HG03442 (cell line): ENCODE data around the gene CD320.
"Not testable (repeated sequence)": the region's sequence is repeated elsewhere in the genome, so short reads cannot be mapped to it uniquely, and the experiment has no call there.

ENCODE experiments used
- ATAC-seq: cut with Tn5 transposase; IDR thresholded peaks from one replicate; pipeline ENCODE4 v1.9.1; 2021; ENCODE audit warnings: mild to moderate bottlenecking, moderate library complexity; ENCODE audit not compliant: unreplicated experiment

Gene CD320

DNA sequence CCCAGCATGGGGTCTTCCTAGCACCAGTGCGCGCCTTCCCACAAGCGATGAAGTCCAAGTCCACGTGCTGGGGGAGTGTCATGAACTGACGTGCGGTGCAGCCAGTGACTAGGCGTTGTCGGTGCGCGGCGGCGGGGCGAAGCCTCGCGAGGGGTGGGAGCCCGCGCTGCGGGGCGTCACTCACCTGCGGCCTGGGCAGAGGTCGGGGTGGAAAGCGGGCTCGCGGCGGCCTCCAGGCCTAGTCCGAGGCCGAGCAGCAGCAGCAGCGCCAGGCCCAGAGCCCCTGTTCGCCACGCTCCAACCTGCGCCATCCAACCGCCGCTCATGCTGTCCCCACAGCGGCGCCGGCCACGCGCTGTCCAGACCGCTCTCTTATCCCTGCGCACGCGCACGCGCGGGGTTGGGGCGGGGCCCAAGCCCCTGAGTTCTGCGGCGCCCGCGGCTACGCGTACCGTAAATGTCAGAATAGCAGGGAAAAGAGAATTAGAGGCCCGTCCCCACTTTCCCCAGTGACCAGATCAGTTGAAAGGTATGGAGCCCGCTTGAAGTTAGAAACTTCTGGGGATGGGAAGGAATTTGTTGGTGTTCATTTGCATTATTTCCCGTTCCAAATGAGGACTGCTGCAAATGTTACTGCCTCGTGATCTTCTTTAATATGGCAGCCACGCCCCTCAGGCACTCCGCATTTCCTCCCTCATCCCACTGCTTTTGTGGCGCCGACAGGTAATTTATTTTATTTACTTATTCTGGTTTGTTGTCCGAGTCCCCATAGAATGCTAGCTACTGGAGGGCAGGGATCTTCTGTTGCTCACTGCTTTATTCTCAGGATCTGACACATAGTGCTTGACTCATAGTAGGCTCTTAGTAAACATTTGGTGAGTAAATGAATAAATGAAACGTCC, at the start of gene CD320:
CD320 (minus strand) TSS at position 394 of the 902 bp plus-strand sequence; CDS start at position 326, 68 bp downstream.
- peak; percentile 73 for ATAC-seq

DNA sequence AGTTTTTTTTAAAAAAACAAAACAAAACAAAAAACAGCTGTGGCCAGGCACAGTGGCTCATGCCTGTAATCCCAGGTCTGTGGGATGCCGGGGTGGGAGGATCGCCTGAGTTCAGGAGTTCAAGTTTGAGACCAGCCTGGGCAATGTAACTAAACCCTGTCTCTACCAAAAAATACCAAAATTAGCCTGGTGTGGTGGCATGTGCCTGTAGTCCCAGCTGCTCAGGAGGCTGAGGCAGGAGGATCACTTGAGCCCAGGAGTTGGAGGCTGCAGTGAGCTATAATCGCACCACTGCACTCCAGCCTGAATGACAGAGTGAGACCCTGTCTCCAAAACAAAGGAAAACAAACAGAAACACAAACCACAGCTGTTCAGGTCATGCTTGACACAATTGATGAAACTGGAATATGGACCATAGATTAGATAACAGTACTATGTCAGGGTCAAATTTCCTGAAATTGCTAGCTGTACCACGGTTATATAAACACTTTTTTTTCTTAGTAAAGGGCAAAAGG, 48.9 kb upstream of the CD320 start:
- ATAC-seq, result no peak

DNA sequence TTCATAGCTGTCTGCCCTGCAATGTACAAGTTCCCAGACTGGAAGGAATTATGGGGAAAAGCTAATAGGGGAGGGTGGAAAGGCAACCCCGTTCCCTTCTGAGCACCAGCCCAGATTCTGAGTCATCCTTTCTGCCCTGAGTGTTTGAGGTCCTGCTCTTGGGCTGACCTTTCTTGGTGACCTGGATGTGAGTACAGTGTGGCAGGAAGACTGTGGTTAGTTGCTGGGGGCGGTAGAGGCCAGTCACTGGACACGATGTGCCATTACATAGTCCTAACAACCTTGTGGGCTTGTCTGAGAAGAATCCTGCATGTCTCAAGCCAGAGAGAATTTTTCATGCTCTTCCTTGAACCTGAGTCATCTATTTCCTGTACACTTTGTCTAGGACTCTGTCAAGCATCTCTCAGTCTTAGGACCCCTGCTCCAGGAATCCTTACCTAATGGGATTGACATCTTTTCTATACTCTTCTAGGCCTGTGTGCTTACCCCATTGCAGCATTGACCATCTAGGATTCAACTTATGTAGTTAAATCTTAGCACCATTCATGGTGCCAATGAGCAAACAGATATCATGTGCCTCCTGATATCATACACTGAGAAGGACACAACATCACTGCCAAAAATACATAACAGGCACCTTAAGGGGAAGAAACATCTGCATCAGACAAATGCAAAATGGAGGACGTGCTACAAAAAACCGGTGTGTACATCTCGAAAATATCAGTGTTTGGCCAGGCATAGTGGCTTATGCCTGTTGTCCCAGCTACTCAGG, 47.7 kb upstream of the CD320 start:
- ATAC-seq, result no peak

DNA sequence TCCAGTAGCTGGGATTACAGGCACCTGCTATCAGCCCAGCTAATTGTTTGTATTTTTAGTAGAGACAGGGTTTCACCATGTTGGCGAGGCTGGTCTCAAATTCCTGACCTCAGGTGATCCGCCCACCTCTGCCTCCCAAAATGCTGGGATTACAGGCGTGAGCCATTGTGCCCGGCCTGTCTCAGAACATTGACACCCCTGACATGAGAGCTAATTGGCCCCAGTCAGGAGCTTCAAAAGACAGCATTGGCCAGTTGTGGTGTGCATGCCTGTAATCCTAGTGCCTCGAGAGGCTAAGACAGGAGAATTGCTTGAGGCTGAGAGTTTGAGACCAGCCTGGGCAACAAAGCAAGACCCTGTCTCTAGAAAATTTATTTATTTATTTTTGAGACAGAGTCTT, 44.7 kb upstream of the CD320 start:
- not testable (repeated sequence) for ATAC-seq

DNA sequence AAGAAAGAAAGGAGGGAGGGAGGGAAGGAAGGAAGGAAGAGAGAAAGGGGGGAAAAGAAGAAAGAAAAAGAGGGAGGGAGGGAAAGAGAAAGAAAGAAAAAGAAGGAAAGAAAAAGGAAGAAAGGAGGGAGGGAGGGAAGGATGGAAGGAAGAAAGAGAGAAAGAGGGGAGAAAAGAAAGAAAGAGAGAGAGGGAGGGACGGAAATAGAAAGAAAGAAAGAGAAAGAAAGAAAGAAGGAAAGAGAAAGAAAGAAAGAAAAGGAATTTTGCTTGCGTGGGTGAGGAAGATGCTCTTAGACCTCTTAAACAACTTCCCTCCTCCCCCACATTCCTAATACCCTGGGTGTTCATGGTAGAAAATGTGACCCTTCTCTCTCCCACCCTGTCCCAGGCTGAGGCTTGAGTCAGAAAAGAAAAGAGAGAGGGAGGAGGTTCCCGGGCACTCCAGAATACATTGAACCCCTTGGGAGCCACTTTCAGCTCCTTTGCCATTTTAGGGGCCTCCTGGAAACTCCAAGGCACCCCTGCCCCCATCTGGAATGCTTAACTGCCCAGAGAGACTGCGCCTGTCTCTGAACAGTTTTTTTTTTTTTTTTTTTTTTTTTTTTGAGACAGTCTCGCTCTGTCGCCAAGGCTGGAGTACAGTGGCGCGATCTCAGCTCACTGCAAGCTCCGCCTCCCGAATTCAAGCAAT, 44.1 kb upstream of the CD320 start:
- no peak for ATAC-seq

DNA sequence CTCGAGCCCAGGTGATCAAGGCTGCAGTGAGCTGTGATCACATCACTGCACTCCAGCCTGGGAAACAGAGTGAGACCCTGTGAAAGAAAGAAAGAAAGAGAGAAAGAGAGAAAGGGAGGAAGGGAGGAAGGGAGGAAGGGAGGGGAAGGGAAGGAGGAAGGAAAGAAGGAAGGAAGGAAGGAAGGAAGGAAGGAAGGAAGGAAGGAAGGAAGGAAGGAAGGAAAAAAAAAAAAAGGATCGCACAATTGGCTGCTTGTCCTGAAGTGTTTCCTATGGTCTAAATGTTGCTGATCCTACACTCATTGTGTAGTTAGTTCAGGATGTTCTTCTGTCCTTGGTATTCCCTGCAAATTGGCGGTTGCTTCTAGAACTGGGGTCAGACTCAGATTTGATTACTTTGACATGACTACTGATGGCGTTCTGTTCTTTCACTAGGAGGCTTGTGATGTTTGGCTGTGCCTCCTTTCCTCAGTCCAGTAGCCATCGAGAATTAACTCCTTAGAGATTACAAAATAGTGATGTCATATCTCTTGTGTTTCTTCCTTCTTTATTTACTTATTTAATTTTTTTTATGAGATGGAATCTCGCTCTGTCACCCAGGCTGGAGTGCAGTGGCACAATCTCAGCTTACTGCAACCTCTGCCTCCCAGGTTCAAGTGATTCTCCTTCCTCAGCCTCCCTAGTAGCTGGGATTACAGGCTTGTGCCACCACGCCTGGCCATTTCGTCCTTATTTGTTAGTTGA, 41.6 kb upstream of the CD320 start:
- ATAC-seq, result not testable (repeated sequence)

DNA sequence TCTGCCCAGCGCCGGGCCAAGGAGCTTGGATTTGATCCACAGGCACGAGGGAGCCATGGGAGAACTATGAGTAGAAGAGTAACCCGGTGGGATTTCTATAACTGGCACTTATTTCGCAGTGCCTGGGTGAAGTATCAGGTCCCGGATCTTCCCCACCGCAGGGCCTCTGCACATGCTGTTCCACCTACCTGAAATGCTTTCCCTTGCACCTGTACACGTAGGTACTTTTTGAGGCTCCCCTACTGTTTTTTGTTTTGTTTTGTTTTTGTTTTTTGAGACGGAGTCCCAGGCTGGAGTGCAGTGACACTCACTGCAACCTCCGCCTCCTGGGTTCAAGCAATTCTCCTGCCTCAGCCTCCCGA, 35.3 kb upstream of the CD320 start:
- no peak for ATAC-seq

DNA sequence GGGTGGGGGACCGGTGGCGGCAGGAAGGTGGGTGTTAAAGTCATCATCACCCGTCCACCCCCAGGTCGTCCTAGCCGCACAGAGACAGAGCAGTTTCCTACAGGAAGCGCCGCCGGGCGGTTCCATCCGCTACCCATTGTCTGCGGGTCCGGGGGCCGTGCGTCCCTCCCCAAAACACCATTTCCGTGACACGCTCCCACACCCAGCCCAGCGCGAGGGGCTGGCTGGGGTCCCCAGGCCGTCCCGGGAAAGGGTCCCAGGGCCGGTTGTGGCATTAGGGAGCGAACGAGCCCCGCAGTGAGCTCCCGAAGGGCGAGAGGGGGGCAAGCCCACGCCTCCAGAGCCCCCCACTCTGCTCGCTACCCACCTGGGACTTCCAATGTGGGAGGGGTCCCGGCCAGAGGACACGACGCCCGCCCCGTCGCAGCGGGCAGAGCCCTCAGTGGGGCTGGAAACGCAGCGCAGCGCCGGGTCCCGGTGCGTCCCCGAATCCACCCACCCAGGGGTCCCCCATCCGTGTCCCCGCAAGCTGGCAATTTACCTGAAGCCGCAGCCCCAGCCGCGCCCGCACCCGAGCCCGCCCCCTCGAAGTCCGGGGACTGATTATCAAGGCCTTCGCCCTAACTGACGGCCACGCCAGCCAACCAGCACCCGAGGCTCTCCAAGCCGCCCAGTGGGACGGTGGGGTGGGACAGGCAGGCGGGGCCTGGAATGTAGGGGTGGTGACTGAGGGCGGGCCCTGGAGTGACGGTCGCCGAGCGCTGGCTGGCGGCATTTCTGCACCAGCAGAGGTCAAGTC, 34.7 kb upstream of the CD320 start, which contains the start of gene KANK3:
KANK3 (minus strand) TSS at position 579 of the 799 bp plus-strand sequence. CDS start 5,434 bp downstream, outside the sequence.
- peak; percentile 77 for ATAC-seq

DNA sequence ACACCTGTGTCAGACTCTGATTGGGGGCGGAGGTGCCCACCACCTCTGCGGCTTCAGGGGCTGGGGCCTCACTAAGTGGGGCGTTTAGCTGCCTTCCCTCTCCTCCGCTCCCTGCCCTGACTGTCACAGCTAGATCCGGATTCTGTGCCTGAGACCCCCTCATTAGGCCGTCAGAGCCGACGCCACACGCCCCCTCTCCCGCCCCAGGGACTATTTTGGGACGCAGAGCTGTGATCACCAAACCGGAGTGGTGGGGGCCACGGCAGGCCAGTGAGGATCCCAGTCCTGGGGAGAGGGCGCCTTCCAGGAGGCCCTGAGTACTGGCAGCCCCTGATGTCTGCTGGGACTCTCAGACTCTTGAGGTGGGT, 34.1 kb upstream of the CD320 start:
- no peak for ATAC-seq

DNA sequence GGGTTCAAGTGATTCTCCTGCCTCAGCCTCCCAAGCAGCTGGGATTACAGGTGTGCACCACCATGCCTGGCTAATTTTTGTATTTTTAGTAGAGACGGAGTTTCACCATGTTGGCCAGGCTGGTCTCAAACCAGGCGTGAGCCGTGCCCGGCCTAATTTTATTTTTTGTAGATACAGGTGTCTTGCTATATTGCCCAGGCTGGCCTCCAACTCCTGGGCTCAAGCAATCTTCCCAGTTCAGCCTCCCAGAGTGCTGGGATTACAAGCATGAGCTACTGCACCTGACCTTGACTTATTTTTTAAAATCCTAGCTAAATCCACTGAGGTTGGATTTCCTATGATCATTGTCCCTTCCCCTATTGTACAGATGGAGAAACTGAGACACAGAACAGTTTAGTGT, 33.3 kb upstream of the CD320 start:
- not testable (repeated sequence) for ATAC-seq

DNA sequence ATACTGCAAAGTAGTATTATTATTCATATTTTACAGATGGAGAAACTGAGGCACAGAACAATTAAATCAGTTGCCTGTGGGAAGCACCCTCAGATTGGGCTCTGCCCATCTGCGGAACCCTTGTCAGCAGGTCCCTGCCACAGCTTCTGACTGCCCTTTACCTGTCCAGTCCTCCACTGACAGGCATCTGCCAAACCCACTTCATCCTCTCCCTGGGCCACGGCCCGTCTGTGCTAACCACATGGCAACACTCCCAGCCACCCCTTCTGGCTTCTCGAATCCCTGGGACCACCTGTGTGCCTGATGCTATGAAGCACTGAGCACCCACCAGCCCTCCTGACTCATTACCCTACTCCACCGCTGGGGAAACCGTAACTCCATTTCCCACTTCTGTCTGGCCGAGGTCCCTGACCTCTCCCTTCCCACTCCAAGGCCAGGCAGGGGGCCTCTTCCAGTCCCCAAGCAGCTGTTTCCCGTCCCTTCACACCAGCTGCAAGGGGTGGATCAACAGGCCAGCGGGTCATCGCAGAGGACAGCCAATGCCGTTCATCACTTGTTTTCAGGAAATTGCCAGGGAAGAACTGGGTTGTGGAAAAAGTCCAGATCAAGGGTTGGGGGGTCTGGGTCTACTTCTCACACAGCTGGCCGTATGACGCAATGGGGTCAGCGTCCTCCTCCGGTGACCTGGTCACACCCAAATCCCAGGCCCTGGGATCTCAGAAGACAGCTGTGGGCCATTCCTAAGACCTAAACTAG, 32.4 kb upstream of the CD320 start:
- no peak for ATAC-seq

DNA sequence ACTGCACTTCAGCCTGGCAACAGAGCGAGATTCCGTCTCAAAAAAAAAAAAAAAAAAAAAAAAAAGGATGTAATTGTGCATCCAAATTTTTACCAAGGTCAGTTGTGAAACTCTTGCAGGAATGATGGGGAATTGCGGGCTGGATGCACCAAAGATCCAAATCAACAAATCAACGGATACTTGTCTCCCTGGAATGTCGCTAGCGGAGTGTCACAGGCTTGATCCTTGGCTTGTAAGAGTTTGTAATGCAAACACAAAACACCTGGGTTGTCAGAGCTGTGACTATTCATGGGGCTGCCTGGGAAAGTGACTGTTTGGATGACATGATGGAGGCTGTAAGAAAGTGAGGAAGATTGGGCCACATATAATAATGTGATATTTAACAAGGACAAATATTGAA, 30.7 kb upstream of the CD320 start:
- ATAC-seq, result no peak

DNA sequence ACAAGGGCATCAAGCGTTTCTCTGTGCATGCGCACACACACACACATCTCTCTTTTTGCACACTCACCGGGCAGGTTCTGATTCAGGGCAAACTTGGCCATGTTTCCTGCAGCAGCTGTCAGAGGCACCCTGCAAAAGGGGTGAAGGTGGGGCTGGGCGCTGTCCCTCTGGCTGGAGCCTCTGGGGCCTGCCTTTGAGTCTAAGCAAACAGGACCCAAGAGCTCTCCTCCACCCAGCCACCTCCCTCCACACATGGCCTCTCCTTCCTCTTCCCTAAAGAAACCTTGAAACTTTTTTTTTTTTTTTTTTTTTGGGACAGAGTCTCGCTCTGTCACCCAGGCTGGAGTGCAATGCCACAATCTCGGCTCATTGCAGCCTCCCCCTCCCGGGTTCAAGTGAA, 29.6 kb upstream of the CD320 start:
- no peak for ATAC-seq

DNA sequence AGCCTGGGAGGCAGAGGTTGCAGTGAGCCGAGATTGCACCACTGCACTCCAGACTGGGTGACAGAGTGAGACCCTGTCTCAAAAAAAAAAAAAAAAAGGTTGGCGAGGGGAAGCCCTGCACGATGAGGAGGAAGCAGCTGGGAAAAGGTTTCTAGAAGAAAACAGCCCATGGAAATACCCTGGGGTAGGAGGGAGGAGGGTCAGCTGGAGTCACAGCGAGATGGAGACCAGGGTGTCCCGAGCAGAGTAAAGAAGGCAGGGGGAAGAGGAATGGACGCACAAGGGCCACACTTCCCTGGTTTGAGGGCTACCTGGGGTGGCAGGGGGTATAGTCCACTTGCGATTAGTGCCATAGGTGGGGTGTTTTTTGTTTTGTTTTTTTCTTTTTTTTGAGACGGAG, 28.5 kb upstream of the CD320 start:
- no peak for ATAC-seq

DNA sequence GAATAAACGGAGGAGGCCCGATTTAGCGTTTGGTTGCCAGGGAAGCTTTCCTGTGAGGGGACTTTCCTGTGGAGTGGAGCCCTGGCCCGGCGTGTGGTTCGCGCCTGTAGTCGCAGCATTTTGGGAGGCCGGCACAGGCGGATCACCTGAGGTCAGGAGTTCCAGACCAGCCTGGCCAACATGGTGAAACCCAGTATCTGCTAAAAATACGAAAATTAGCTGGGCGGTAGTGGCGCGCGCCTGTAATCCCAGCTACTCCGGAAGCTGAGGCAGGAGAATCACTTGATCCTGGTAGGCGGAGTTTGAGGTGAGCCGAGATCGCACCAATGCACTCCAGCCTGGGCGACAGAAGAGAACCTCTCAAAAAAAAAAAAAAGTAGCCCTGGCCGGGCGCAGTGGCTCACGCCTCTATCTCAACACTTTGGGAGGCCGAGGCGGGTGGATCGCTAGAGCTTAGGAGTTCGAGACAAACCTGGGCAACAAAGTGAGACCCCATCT, 28.0 kb upstream of the CD320 start:
- ATAC-seq, result no peak

DNA sequence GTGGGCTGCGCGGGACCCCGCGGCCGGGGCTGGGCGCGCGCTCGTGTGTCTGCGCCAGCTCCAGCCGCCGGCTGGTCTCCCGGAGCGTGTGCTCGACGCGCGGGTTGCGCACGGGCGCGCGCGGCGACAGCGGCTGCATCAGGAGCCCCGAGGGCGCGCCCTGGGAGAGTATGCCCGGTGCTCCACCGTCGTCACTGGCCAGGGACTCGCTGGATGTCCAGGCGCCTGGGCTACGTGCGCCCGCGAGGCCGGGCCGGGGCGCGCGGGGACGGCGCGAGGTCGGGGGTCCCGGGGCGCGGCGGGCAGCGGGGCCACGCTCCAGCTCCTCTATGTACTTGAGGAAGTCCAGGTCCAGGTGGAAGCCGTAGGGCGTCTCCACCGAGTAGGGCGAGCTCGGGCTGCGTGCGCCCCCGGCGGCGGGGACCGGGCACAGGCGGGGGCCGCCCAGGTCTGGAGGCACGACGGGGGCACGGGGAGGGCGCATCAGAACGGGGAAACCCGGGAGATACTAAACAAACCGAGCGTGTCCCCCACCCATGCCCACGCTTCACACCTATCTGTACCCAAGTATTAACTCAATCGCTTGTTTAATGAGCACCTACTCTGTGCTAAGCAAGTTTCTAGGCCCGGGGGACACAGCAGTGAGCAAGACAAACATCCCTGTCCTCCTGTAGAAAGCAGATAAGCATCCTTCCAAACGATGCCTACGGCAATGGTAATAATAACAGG, 27.3 kb upstream of the CD320 start:
- no peak for ATAC-seq

DNA sequence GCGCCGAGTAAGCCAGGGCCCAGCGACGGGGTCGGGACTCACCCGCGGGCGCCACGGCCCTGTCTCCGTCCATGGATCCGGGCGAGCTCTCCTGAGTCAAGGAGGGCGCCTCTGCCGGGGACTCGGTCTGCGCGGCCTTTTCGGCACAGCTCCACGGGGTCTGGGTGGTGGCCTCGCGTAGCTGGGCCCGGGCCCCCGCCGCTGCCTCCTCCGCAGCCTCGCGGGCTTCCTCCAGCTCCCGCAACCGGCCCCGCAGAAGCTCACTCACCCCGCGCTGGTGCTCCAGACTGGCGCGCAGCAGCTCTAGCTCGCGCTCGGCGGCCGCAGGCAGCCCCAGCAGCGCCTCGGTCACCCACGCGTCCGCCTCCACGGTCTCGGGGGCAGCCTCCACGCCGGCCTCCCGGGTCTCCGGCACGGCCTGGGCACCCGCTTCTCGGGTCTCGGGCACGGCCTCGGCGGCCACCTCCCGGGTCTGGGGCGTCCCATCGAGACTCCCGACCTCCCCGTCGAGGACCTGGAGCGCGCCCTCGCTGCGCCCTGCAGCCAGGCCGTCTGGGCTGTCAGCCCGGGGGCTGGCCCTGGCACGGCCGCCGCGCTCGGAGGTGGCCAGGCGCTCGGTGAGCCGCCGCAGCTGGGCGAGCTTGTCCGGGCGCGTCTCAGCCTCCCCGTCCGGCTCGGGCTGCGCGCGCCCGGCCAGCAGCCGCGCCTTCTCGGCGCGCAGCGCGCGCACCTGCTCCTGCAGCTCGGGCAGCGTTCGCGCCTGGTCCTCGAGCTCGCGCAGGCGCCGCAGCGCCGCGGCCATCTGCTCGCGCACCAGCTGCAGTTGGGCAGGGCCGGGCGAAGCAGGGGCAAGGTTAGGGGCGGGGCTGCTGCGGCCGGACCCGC, 26.5 kb upstream of the CD320 start:
- no peak for ATAC-seq
